ENCODE measurements around the gene ZNF500.

DNA sequence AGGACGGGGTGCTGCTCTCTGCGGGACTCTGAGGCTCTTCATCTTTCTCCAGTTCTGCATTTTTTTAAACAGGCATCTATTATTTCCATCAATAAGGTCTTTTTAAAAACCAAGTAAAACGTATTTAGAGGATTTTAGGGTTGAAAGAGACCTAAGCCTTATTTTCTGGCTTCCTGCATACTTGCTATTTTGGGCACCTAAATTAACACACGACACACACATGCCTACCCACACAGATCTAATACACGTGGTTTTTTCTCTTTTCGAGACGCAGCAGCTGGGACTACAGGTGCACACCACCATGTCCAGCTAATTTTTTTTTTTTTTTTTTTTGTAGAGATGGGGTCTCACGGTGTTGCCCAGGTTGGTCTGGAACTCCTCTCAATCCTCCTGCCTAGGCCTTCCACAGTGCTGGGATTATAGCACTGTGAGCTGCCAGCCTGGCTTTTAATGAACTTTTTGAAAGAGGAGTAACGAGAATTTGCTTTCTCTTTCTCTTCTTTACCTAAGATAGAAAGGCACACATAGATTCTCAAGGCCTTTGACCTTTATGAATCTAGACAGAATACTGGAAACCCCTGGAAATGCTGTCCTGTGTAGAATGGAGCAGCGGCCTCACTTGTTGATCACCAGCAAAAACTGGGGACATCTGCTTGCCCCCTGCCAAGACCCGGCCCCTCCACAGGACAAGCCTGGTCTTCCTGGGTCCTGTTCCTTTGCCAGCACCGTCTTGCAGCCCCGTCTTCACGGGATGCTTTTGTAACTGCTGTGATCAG lies 18.9 kb downstream of the ZNF500 start:
- TF ChIP-seq CREB1 (CRISPR knock-in tag; IDR thresholded peaks at IDR 0.05; ENCODE audit: low read depth), result no peak
- TF ChIP-seq, protein P1, sequence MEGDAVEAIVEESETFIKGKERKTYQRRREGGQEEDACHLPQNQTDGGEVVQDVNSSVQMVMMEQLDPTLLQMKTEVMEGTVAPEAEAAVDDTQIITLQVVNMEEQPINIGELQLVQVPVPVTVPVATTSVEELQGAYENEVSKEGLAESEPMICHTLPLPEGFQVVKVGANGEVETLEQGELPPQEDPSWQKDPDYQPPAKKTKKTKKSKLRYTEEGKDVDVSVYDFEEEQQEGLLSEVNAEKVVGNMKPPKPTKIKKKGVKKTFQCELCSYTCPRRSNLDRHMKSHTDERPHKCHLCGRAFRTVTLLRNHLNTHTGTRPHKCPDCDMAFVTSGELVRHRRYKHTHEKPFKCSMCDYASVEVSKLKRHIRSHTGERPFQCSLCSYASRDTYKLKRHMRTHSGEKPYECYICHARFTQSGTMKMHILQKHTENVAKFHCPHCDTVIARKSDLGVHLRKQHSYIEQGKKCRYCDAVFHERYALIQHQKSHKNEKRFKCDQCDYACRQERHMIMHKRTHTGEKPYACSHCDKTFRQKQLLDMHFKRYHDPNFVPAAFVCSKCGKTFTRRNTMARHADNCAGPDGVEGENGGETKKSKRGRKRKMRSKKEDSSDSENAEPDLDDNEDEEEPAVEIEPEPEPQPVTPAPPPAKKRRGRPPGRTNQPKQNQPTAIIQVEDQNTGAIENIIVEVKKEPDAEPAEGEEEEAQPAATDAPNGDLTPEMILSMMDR (conservative IDR thresholded peaks at IDR 0.05; ENCODE audit: low read depth in 2 of 2), result no peak
- TF ChIP-seq, protein P2, sequence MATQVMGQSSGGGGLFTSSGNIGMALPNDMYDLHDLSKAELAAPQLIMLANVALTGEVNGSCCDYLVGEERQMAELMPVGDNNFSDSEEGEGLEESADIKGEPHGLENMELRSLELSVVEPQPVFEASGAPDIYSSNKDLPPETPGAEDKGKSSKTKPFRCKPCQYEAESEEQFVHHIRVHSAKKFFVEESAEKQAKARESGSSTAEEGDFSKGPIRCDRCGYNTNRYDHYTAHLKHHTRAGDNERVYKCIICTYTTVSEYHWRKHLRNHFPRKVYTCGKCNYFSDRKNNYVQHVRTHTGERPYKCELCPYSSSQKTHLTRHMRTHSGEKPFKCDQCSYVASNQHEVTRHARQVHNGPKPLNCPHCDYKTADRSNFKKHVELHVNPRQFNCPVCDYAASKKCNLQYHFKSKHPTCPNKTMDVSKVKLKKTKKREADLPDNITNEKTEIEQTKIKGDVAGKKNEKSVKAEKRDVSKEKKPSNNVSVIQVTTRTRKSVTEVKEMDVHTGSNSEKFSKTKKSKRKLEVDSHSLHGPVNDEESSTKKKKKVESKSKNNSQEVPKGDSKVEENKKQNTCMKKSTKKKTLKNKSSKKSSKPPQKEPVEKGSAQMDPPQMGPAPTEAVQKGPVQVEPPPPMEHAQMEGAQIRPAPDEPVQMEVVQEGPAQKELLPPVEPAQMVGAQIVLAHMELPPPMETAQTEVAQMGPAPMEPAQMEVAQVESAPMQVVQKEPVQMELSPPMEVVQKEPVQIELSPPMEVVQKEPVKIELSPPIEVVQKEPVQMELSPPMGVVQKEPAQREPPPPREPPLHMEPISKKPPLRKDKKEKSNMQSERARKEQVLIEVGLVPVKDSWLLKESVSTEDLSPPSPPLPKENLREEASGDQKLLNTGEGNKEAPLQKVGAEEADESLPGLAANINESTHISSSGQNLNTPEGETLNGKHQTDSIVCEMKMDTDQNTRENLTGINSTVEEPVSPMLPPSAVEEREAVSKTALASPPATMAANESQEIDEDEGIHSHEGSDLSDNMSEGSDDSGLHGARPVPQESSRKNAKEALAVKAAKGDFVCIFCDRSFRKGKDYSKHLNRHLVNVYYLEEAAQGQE (IDR thresholded peaks at IDR 0.05; ENCODE audit: unreplicated experiment), result no peak
- no peak for TF ChIP-seq EZH2phosphoT487 (IDR thresholded peaks at IDR 0.05; ENCODE audit: unreplicated experiment)
- TF ChIP-seq EZH2 (IDR thresholded peaks at IDR 0.05; ENCODE audit: low read depth, unreplicated experiment), result no peak
- TF ChIP-seq ETS1 (IDR thresholded peaks at IDR 0.05), result no peak
- TF ChIP-seq POLR2AphosphoS5 (IDR thresholded peaks at IDR 0.05; ENCODE audit: low read depth), result no peak
- no peak for TF ChIP-seq ZNF331 (CRISPR knock-in tag; IDR thresholded peaks at IDR 0.05; ENCODE audit: low read depth)
- no peak for TF ChIP-seq JUNB (IDR thresholded peaks at IDR 0.05; ENCODE audit: unreplicated experiment)
- TF ChIP-seq STAT1 (IDR thresholded peaks at IDR 0.05; ENCODE audit: unreplicated experiment), result no peak
- no peak for TF ChIP-seq ZNF114 (CRISPR knock-in tag; IDR thresholded peaks at IDR 0.05)
- TF ChIP-seq, protein P3, sequence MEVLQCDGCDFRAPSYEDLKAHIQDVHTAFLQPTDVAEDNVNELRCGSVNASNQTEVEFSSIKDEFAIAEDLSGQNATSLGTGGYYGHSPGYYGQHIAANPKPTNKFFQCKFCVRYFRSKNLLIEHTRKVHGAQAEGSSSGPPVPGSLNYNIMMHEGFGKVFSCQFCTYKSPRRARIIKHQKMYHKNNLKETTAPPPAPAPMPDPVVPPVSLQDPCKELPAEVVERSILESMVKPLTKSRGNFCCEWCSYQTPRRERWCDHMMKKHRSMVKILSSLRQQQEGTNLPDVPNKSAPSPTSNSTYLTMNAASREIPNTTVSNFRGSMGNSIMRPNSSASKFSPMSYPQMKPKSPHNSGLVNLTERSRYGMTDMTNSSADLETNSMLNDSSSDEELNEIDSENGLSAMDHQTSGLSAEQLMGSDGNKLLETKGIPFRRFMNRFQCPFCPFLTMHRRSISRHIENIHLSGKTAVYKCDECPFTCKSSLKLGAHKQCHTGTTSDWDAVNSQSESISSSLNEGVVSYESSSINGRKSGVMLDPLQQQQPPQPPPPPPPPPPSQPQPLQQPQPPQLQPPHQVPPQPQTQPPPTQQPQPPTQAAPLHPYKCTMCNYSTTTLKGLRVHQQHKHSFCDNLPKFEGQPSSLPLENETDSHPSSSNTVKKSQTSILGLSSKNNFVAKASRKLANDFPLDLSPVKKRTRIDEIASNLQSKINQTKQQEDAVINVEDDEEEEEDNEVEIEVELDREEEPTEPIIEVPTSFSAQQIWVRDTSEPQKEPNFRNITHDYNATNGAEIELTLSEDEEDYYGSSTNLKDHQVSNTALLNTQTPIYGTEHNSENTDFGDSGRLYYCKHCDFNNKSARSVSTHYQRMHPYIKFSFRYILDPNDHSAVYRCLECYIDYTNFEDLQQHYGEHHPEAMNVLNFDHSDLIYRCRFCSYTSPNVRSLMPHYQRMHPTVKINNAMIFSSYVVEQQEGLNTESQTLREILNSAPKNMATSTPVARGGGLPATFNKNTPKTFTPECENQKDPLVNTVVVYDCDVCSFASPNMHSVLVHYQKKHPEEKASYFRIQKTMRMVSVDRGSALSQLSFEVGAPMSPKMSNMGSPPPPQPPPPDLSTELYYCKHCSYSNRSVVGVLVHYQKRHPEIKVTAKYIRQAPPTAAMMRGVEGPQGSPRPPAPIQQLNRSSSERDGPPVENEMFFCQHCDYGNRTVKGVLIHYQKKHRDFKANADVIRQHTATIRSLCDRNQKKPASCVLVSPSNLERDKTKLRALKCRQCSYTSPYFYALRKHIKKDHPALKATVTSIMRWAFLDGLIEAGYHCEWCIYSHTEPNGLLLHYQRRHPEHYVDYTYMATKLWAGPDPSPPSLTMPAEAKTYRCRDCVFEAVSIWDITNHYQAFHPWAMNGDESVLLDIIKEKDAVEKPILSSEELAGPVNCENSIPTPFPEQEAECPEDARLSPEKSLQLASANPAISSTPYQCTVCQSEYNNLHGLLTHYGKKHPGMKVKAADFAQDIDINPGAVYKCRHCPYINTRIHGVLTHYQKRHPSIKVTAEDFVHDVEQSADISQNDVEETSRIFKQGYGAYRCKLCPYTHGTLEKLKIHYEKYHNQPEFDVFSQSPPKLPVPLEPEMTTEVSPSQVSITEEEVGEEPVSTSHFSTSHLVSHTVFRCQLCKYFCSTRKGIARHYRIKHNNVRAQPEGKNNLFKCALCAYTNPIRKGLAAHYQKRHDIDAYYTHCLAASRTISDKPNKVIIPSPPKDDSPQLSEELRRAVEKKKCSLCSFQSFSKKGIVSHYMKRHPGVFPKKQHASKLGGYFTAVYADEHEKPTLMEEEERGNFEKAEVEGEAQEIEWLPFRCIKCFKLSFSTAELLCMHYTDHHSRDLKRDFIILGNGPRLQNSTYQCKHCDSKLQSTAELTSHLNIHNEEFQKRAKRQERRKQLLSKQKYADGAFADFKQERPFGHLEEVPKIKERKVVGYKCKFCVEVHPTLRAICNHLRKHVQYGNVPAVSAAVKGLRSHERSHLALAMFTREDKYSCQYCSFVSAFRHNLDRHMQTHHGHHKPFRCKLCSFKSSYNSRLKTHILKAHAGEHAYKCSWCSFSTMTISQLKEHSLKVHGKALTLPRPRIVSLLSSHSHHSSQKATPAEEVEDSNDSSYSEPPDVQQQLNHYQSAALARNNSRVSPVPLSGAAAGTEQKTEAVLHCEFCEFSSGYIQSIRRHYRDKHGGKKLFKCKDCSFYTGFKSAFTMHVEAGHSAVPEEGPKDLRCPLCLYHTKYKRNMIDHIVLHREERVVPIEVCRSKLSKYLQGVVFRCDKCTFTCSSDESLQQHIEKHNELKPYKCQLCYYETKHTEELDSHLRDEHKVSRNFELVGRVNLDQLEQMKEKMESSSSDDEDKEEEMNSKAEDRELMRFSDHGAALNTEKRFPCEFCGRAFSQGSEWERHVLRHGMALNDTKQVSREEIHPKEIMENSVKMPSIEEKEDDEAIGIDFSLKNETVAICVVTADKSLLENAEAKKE (CRISPR knock-in tag; IDR thresholded peaks at IDR 0.05), result no peak
- TF ChIP-seq NANOG (IDR thresholded peaks at IDR 0.05; ENCODE audit: borderline replicate concordance), result no peak

Data from GM23338 (cell line).